Activated gamma-delta T cell (primary cell): Measurements from ENCODE around the gene SMCO1.
"Not testable (repeated sequence)": the region's sequence is repeated elsewhere in the genome, so short reads cannot be mapped to it uniquely, and the experiment has no call there.

ENCODE experiments used
- DNase-seq: peaks from one replicate; lab custom pipeline; 2025; lab: John Stamatoyannopoulos, UW

The SMCO1 gene

GRCh38 chr3:196521291-196521690, 6.1 kb upstream of the SMCO1 start:
- DNase-seq = not testable (repeated sequence)

- DNase-seq = no peak
Observed at GRCh38 chr3:196519718-196520082, 4.6 kb upstream of the SMCO1 start.

- no peak for DNase-seq
Observed at GRCh38 chr3:196518966-196519717, 4.0 kb upstream of the SMCO1 start.

- no peak for DNase-seq
Observed at GRCh38 chr3:196517919-196518318, 2.8 kb upstream of the SMCO1 start.

- DNase-seq = no peak
Observed at GRCh38 chr3:196517162-196517800, 2.1 kb upstream of the SMCO1 start.

- DNase-seq = no peak
Observed at GRCh38 chr3:196514350-196514716, 813 bp downstream of the SMCO1 start.

GRCh38 chr3:196513697-196514349, 1.3 kb downstream of the SMCO1 start:
- DNase-seq = no peak

GRCh38 chr3:196511646-196512425, 3.3 kb downstream of the SMCO1 start:
- not testable (repeated sequence) for DNase-seq

GRCh38 chr3:196511108-196511507, 4.0 kb downstream of the SMCO1 start:
- DNase-seq = not testable (repeated sequence)

GRCh38 chr3:196506687-196507086, 8.5 kb downstream of the SMCO1 start:
- DNase-seq = no peak

GRCh38 chr3:196504556-196504955, 10.6 kb downstream of the SMCO1 start:
- no peak for DNase-seq

GRCh38 chr3:196504077-196504398, 11.1 kb downstream of the SMCO1 start:
- DNase-seq = not testable (repeated sequence)

GRCh38 chr3:196503196-196504076, 11.7 kb downstream of the SMCO1 start, which contains the start of gene RNF168:
Gene RNF168, minus strand, starts transcription at chr3:196503768. Its CDS starts 595 bp downstream, at chr3:196503173.
- DNase-seq = peak; percentile 76

- DNase-seq = no peak
Observed at GRCh38 chr3:196502775-196503195, 12.4 kb downstream of the SMCO1 start.

GRCh38 chr3:196501316-196502044, 13.7 kb downstream of the SMCO1 start:
- no peak for DNase-seq

GRCh38 chr3:196499807-196500524, 15.2 kb downstream of the SMCO1 start:
- DNase-seq = no peak

- no peak for DNase-seq
Observed at GRCh38 chr3:196499061-196499460, 16.1 kb downstream of the SMCO1 start.

- no peak for DNase-seq
Observed at GRCh38 chr3:196498297-196498696, 16.8 kb downstream of the SMCO1 start.

GRCh38 chr3:196496183-196496582, 19.0 kb downstream of the SMCO1 start:
- no peak for DNase-seq

- DNase-seq = no peak
Observed at GRCh38 chr3:196493292-196493691, 21.9 kb downstream of the SMCO1 start.
